Endothelial cell of umbilical vein (primary cell): Measurements from ENCODE around the gene CHST11. TPM values are rescaled to one million over a fixed set of nuclear protein-coding genes. Genes with fewer than 3 reads are reported as not detected.

ENCODE experiments used
- BruUV-seq: library from RNA; stranded (reverse); fragments of 400-500 nt; replicated peaks from 2 replicates; lab custom pipeline; 2021; lab: Mats Ljungman, UMichigan
- CTCF ChIA-PET: fragments of 300-600, 350-600 bp; sonication (Branson Sonifier 250); formaldehyde crosslinking; loops from one replicate; lab custom pipeline; 2021; ENCODE audit warnings: antibody characterized with exemption, inconsistent platforms; lab: Charles Lee
- POLR2A ChIA-PET: fragments of 300-600, 350-600 bp; sonication (Branson Sonifier 250); formaldehyde crosslinking; loops from one replicate; lab custom pipeline; 2021; ENCODE audit warnings: antibody characterized with exemption, inconsistent platforms; lab: Charles Lee
- DNase-seq: peaks from one replicate; pipeline ENCODE4 v3.0.0-alpha.2; 2011; ENCODE audit warnings: low read depth, low spot score
- FAIRE-seq: peaks from 2 replicates; lab custom pipeline; 2011; peaks lifted over from hg19 to GRCh38; lab: Jason Lieb, UNC
- H2AFZ ChIP-seq: 2 replicates; pipeline ENCODE4 v1.6.0; 2012; ENCODE audit warnings: low read depth, low read length, control low read depth, inconsistent platforms
- H3K27ac ChIP-seq: 2 replicates; pipeline ENCODE4 v1.5.1; 2011; ENCODE audit warnings: low read depth, mild to moderate bottlenecking, control low read depth, low read length, moderate library complexity; ENCODE audit not compliant: insufficient read depth
- H3K27me3 ChIP-seq, 2 experiments: 2 replicates each; pipeline versions ENCODE4 v1.6.0 to v1.6.1; 2011; ENCODE audit warnings: low read length in 2 of 2, mixed read lengths in 1 of 2; ENCODE audit not compliant: control insufficient read depth in 2 of 2, insufficient read depth in 2 of 2
- H3K36me3 ChIP-seq, 2 experiments: 2 replicates in 1 of 2; 3 replicates in 1 of 2; pipeline ENCODE4 v1.5.1; 2011; ENCODE audit warnings: low read length in 2 of 2, mild to moderate bottlenecking in 1 of 2, moderate library complexity in 1 of 2; ENCODE audit not compliant: control insufficient read depth in 2 of 2, insufficient read depth in 2 of 2; ENCODE audit errors: extremely low read depth in 1 of 2
- H3K4me1 ChIP-seq: 3 replicates; pipeline ENCODE4 v1.5.1; 2011; ENCODE audit warnings: mild to moderate bottlenecking, low read length; ENCODE audit not compliant: control insufficient read depth, insufficient read depth; ENCODE audit errors: extremely low read depth
- H3K4me2 ChIP-seq: 2 replicates; pipeline ENCODE4 v1.6.1; 2011; ENCODE audit warnings: low read length, control low read depth, mixed read lengths; ENCODE audit not compliant: insufficient read depth
- H3K4me3 ChIP-seq, 3 experiments: fragments of 200-600 bp in 1 of 3; sonication (generic), shearing (Covaris generic) in 1 of 3; replicated peaks in 1 of 3; 2 replicates each; pipeline ENCODE4 v1.5.1; 2011 to 2016; ENCODE audit warnings: control low read depth in 3 of 3, low read length in 3 of 3, mild to moderate bottlenecking in 2 of 3, inconsistent platforms in 1 of 3, low read depth in 1 of 3, moderate library complexity in 1 of 3; ENCODE audit not compliant: insufficient read depth in 1 of 3
- H3K79me2 ChIP-seq: 2 replicates; pipeline ENCODE4 v1.6.0; 2012; ENCODE audit warnings: low read length, inconsistent platforms; ENCODE audit not compliant: control insufficient read depth, insufficient read depth
- H3K9ac ChIP-seq: replicated peaks from 2 replicates; pipeline ENCODE3; 2011; ENCODE audit warnings: low read length, control low read depth; ENCODE audit not compliant: insufficient read depth; ENCODE audit errors: extremely low read depth
- H3K9me1 ChIP-seq: replicated peaks from 3 replicates; pipeline ENCODE4 v1.6.0; 2011; ENCODE audit warnings: mild to moderate bottlenecking, low read length; ENCODE audit not compliant: control insufficient read depth, insufficient read depth; ENCODE audit errors: extremely low read depth
- H3K9me3 ChIP-seq: replicated peaks from 2 replicates; pipeline ENCODE4 v1.5.1; 2012; ENCODE audit warnings: low read length, inconsistent platforms; ENCODE audit not compliant: control insufficient read depth, insufficient read depth
- H4K20me1 ChIP-seq: replicated peaks from 2 replicates; pipeline ENCODE3; 2011; ENCODE audit warnings: mild to moderate bottlenecking, low read length; ENCODE audit not compliant: control insufficient read depth, insufficient read depth; ENCODE audit errors: extremely low read depth
- CTCF ChIP-seq, 2 donors: IDR thresholded peaks; 1 replicate in 1 of 2; 2 replicates in 1 of 2; pipeline ENCODE4 v1.5.1; 2011; ENCODE audit warnings: low read length in 2 of 2, mild to moderate bottlenecking in 2 of 2, moderate library complexity in 2 of 2, control low read depth in 1 of 2, inconsistent platforms in 1 of 2, low read depth in 1 of 2; ENCODE audit not compliant: insufficient read depth in 1 of 2; ENCODE audit errors: extremely low read depth in 1 of 2
- EZH2 ChIP-seq: IDR thresholded peaks from 2 replicates; pipeline ENCODE4 v1.6.1; 2012; ENCODE audit warnings: borderline replicate concordance, low read depth, mild to moderate bottlenecking, moderate library complexity, low read length, inconsistent platforms; ENCODE audit not compliant: severe bottlenecking
- FOS ChIP-seq: IDR thresholded peaks from 2 replicates; pipeline ENCODE4 v1.6.1; 2011; ENCODE audit warnings: mild to moderate bottlenecking, low read length, moderate library complexity, borderline replicate concordance; ENCODE audit not compliant: insufficient read depth
- GATA2 ChIP-seq: IDR thresholded peaks from 2 replicates; pipeline ENCODE4 v1.7.0; 2011; ENCODE audit warnings: low read depth, mild to moderate bottlenecking, moderate library complexity, mixed read lengths, low read length; ENCODE audit not compliant: insufficient read length, insufficient read depth
- JUN ChIP-seq: IDR thresholded peaks from 2 replicates; pipeline ENCODE4 v1.6.1; 2011; ENCODE audit warnings: borderline replicate concordance, low read depth; ENCODE audit not compliant: insufficient read length, insufficient read depth
- MAX ChIP-seq: IDR thresholded peaks from 2 replicates; pipeline ENCODE4 v1.6.1; 2011; ENCODE audit not compliant: insufficient read depth, insufficient read length
- MYC ChIP-seq: IDR thresholded peaks from one replicate; pipeline ENCODE4 v1.6.1; 2011; ENCODE audit warnings: mild to moderate bottlenecking, low read depth, low read length
- POLR2A ChIP-seq: IDR thresholded peaks from 2 replicates; pipeline ENCODE4 v1.6.1; 2012; ENCODE audit warnings: low read depth, mild to moderate bottlenecking, control low read depth, low read length
- POLR2AphosphoS5 ChIP-seq: IDR thresholded peaks from 2 replicates; pipeline ENCODE4 v1.6.1; 2012; ENCODE audit warnings: low read depth, mild to moderate bottlenecking, control low read depth, low read length, moderate library complexity; ENCODE audit not compliant: insufficient read depth
- dilution Hi-C: fragments of 300-500 bp; cut with MboI; formaldehyde crosslinking; loops from one replicate; pipeline ENCODE4 v1.15.0; 2019; ENCODE audit warnings: low sequenced_read_pairs; ENCODE audit not compliant: extremely low pct_ligation_motif_present
- intact Hi-C: fragments of 100-400 bp; cut with micrococcal nuclease; formaldehyde crosslinking; loops from one replicate; pipeline ENCODE4 v1.10.0; 2022
- polyA plus RNA-seq, 4 experiments: library from polyadenylated mRNA; depleted of rRNA in 3 of 4; stranded (reverse) in 3 of 4; unstranded in 1 of 4; fragments of >200 nt; gene quantifications; 2 replicates each; pipeline versions ENCODE4 v1.2.1 to v1.2.3, GENCODE V29; 2011 to 2012; ENCODE audit warnings: missing spikeins in 1 of 4
- total RNA-seq: library from RNA; stranded (reverse); gene quantifications from 2 replicates; pipeline ENCODE4 v1.2.3, GENCODE V29; 2021

Gene CHST11
- total and polyA plus RNA-seq, 2 donors (not counting 3 experiments of a cell fraction or from before 2014, with no cell fraction given) = 19.7 to 20.9 TPM

GRCh38 chr12:104693493-104693892, 236.7 kb downstream of the CHST11 start:
- H3K9me1 ChIP-seq = no peaks in the 10 kb centered on the region
- dilution Hi-C loops = no loop called here
- no peaks in the 10 kb centered on the region for H3K9me3 ChIP-seq
- intact Hi-C loops = no loop called here
- H2AFZ ChIP-seq = no peak overlapping the region
- H3K4me2 ChIP-seq = no peak overlapping the region
- BruUV-seq = no TSS peak
- no peak for DNase-seq
- H3K9ac ChIP-seq = no peak overlapping the region
- POLR2A ChIA-PET = no interaction called here
- no peaks in the 10 kb centered on the region for H3K27me3 ChIP-seq
- H3K4me3 ChIP-seq = no peak overlapping the region
- no peaks in the 10 kb centered on the region for H3K79me2 ChIP-seq
- no peaks in the 10 kb centered on the region for H3K36me3 ChIP-seq
- no peak overlapping the region for H3K27ac ChIP-seq
- H3K4me1 ChIP-seq = peaks cover 10% of the 10 kb centered on the region
- CTCF ChIA-PET = no interaction called here
- TF ChIP-seq MYC = no peak
- TF ChIP-seq JUN = no peak
- no peak for TF ChIP-seq POLR2A
- TF ChIP-seq FOS = no peak
- no peak for TF ChIP-seq CTCF (IDR thresholded peaks at IDR 0.05; ENCODE audit: extremely low read depth in 1 of 2, insufficient read depth in 1 of 2, low read depth in 1 of 2, low read length in 2 of 2)
- no peak for TF ChIP-seq POLR2AphosphoS5
- no peak for TF ChIP-seq MAX
- no peak for TF ChIP-seq GATA2
- no peak for TF ChIP-seq EZH2
- no peak for FAIRE-seq
- H4K20me1 ChIP-seq = no peaks in the 10 kb centered on the region
